HFF-Myc (cell line): ENCODE data around the gene NOS1.
"Not testable (repeated sequence)": the region's sequence is repeated elsewhere in the genome, so short reads cannot be mapped to it uniquely, and the experiment has no call there.

ENCODE experiments used
- DNase-seq: peaks from one replicate; pipeline ENCODE4 v3.0.0-alpha.2; 2011; ENCODE audit warnings: low read depth; ENCODE audit errors: extremely low read depth
- H3K4me3 ChIP-seq: replicated peaks from 2 replicates; pipeline ENCODE4 v1.5.1; 2011; ENCODE audit warnings: low read depth, mild to moderate bottlenecking, control low read depth, low read length
- CTCF ChIP-seq: IDR thresholded peaks from 2 replicates; pipeline ENCODE4 v1.5.1; 2012; ENCODE audit warnings: mild to moderate bottlenecking, low read depth, low read length, control low read depth; ENCODE audit errors: missing control alignments

NOS1 gene

DNA sequence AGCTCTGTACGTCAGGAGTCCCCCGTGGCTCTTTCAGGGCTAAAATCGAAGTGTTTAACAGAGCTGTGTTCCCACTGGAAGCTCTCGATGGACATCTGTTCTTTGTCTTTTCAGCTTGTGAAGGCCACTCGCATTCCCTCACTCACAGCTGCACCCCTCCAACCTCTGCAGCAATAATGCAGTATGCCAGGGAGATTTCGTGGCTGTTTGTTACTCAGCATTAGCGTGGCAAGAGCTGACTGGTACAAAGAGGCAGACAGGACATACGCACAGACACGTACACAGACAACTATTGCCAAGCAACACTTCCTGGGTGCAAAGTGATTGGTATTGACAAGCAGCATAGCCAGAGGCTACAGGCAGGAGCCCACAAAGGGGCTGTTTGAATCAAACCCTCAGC lies 159.4 kb downstream of the NOS1 start:
- TF ChIP-seq CTCF: no peak
- no peak overlapping the region for H3K4me3 ChIP-seq
- no peak for DNase-seq

- not testable (repeated sequence) for DNase-seq, H3K4me3 ChIP-seq
These were observed 161.3 kb downstream of the NOS1 start for GRCh38 chr12:117199956-117200744.

DNA sequence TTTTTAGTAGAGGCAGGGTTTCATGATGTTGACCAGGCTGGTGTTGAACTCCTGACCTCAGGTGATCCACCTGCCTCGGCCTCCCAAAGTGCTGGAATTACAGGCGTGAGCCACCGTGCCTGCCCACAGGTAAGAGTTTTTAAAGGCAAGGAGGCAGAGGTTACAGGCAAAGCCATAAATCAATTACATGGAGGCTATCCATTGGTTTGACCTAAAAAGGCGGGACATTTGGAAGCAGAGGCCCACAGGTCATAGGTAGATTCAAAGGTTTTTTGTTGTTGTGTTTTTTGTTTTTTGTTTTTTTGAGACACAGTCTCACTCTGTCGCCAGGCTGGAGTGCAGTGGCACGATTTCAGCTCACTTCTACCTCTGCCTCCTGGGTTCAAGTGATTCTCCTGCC lies 165.1 kb downstream of the NOS1 start:
- DNase-seq, H3K4me3 ChIP-seq: not testable (repeated sequence)

- not testable (repeated sequence) for H3K4me3 ChIP-seq, DNase-seq
These were observed 166.4 kb downstream of the NOS1 start for GRCh38 chr12:117195027-117195426.

DNA sequence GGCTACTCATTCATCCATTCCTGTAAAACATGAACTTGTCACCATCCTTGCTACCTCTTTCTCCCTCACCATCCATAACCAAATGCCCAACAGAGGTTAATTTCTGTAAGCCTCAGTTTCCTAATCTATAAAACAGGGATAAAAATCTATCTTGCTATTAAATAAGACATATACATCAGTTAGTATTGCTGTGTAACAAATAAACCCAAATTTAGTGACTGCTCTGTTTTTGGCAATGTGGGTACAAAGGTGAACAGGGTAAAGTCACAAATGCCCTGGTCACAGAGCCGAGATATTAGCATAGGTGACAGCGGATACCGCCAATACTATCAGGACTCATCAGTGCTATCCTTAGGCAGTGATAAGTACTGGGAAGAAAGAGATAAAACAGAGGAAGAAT lies 167.5 kb downstream of the NOS1 start:
- no peak for TF ChIP-seq CTCF
- no peak overlapping the region for H3K4me3 ChIP-seq
- no peak for DNase-seq

- not testable (repeated sequence) for DNase-seq, H3K4me3 ChIP-seq
These were observed 168.8 kb downstream of the NOS1 start for GRCh38 chr12:117192581-117192980.

- TF ChIP-seq CTCF: no peak
- DNase-seq: no peak
- no peak overlapping the region for H3K4me3 ChIP-seq
These were observed 169.4 kb downstream of the NOS1 start for GRCh38 chr12:117192057-117192456.

DNA sequence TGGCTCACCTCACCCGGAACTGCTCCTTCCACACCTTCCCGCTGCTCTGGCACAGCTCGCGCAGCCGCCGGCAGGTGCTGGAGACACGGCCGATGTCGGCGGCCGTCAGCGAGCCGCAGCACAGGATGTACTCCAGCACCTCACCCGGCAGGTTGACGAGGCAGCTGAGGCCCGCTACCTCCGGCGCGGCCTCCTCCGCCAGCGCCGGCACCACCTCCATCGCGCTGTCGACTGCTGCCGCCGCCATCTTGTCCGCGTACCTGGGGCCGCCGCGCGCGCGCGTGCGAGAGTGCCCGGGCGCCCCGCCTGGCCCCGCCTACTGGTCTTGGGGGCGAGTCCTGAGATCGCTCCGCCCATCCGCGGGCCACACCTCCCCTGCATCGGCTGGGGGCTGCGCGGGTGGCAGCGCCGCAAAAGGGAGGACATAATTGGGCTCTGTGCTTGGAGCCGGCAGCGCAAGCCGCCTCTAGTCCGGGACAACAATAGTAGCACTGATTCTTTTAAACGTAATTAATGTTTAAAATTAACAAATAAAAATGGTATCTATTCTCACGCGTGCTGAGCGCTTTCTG lies 171.1 kb downstream of the NOS1 start, which contains the start of gene FBXO21:
Gene FBXO21 (minus strand): TSS at position 261 of the 572 bp plus-strand sequence. CDS start 14 bp downstream, at position 247.
- peak; percentile 25 for DNase-seq
- no peak for TF ChIP-seq CTCF
- H3K4me3 ChIP-seq: peak within 1 kb of the TSS; percentile 93

DNA sequence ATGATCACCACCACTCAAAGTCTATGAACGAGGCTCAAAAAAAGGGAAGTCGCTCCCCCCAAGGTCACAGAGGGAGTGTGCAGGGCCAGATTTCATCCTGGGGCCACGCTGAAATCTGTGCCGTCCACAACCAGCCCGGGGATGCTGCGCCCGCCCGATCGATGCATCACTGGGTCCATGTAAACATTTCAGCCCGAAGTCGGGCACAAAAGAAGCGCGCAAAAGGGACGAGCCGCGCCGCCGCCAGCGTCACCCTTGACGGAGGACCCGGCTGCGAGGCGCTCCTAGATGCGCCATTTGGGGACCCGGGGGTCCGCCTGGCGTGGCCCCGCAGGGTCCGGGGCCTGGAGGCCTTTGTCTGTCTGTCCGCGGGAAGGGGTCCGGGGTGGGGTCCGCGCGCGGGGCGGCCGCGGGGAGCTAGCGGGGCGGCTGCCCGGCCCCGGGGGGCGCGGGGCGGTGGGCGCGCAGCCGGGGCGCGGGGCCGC lies 171.7 kb downstream of the NOS1 start:
- H3K4me3 ChIP-seq: peak overlapping the region; percentile 93
- TF ChIP-seq CTCF: no peak
- DNase-seq: no peak
